ENCODE data around the gene REEP5. TPM values are rescaled to one million over a fixed set of nuclear protein-coding genes. Genes with fewer than 3 reads are reported as not detected.
"Not testable (repeated sequence)": the region's sequence is repeated elsewhere in the genome, so short reads cannot be mapped to it uniquely, and the experiment has no call there.

Gene REEP5
- total and polyA plus RNA-seq, 9 of the 15 experiments (the other 6 are each of a cell fraction or from before 2014, with no cell fraction given): 14.7 to 102 (median 36.0) TPM

- H3K9me1 ChIP-seq (ENCODE audit: control insufficient read depth, insufficient read depth, low read length); H3K79me2 ChIP-seq (ENCODE audit: control insufficient read depth, insufficient read depth, low read length); H3K9ac ChIP-seq (ENCODE audit: insufficient read depth in 1 of 2, low read depth in 2 of 2, low read length in 2 of 2); H3K27me3 ChIP-seq (ENCODE audit: control insufficient read depth in 2 of 2, insufficient read depth in 2 of 2, low read length in 2 of 2); BruUV-seq (replicated peaks); H3K27ac ChIP-seq (ENCODE audit: extremely low read depth, low read depth, low read length); FAIRE-seq; H4K20me1 ChIP-seq (replicated peaks; ENCODE audit: control insufficient read depth, insufficient read depth, low read length); CTCF ChIA-PET (ENCODE audit: low intra/inter-chr PET ratio); in situ Hi-C loops (cut with MboI); H3K36me3 ChIP-seq (ENCODE audit: control insufficient read depth, insufficient read depth, low read length); H3K4me3 ChIP-seq; H3K9me3 ChIP-seq (replicated peaks; ENCODE audit: control insufficient read depth, insufficient read depth, low read depth, low read length); H3K4me2 ChIP-seq (ENCODE audit: insufficient read depth, low read length); TF ChIP-seq NR2C2 (CRISPR knock-in tag; IDR thresholded peaks at IDR 0.05); NR2C1 (tag; IDR thresholded peaks at IDR 0.05); JUN (CRISPR knock-in tag; IDR thresholded peaks at IDR 0.05; ENCODE audit: borderline replicate concordance): not testable (repeated sequence)
- H2AFZ ChIP-seq (ENCODE audit: low read depth, low read length): peak overlapping the region; percentile 32; the same call in 1 of the 2 replicates
- peaks cover 5 to 17% of the 10 kb centered on the region in 2 experiments; a peak in 4 of 5 replicates for H3K4me1 ChIP-seq (replicated peaks in 1 of 2; ENCODE audit: control insufficient read depth in 2 of 2, insufficient read depth in 2 of 2, low read length in 2 of 2)
- intact Hi-C loops (cut with micrococcal nuclease): loop anchor here (5.0 kb wide), 1 partner anchor 268 kb away; no protein-coding TSS in a partner anchor
- POLR2A ChIA-PET: interaction anchor here (0.6 to 2.1 kb wide), 3 partner anchors 12 to 39 kb away, joined by 3 to 8 read pairs (median 4); partner anchors contain the start of gene DCP2
- DNase-seq (ENCODE audit: extremely low read depth in 1 of 4, low spot score in 3 of 4) (peak in 3 of 4 experiments; percentile 23 to 66 (median 36)), ATAC-seq (peak; percentile 36)
- 38% methylated on average over 8 of the region's 8 CpGs for WGBS (ENCODE audit: insufficient coverage, low coverage, missing lambda C conversion rate)
- TF ChIP-seq C11orf30 (IDR thresholded peaks at IDR 0.05; ENCODE audit: low read depth) (peak; percentile 16; the same call in 1 of the 2 replicates), HDAC2 (IDR thresholded peaks at IDR 0.05) (0 out of 2 replicates have a peak, but pooled peaks have one; percentile 16), ADNP (tag; IDR thresholded peaks at IDR 0.05) (peak; percentile 47; the same call in 1 of the 2 replicates), NFIC (IDR thresholded peaks at IDR 0.05) (0 out of 2 replicates have a peak, but pooled peaks have one; percentile 19), CC2D1A (IDR thresholded peaks at IDR 0.05) (0 out of 2 replicates have a peak, but pooled peaks have one; percentile 19), NR2C2 (tag; IDR thresholded peaks at IDR 0.05) (peak; percentile 53), FOSL1 (tag; conservative IDR thresholded peaks at IDR 0.05) (peak; percentile 87), HES1 (IDR thresholded peaks at IDR 0.05; ENCODE audit: low read depth) (0 out of 2 replicates have a peak, but pooled peaks have one; percentile 31), SMARCA4 (IDR thresholded peaks at IDR 0.05) (peak; percentile 73), NR2C1 (IDR thresholded peaks at IDR 0.05) (peak; percentile 27; the same call in 1 of the 2 replicates), SMARCC2 (IDR thresholded peaks at IDR 0.05; ENCODE audit: low read depth) (0 out of 2 replicates have a peak, but pooled peaks have one; percentile 69), JUN (IDR thresholded peaks at IDR 0.05; ENCODE audit: borderline replicate concordance, low read depth, low read length) (peak; percentile 68; the same call in 1 of the 2 replicates), KDM1A (IDR thresholded peaks at IDR 0.05) (peak; percentile 78 to 79), JUND (IDR thresholded peaks at IDR 0.05; ENCODE audit: borderline replicate concordance, low read depth, low read length) (peak; percentile 83), JUND (tag; IDR thresholded peaks at IDR 0.05; ENCODE audit: borderline replicate concordance, low read depth, low read length) (peak; percentile 84), EP300 (IDR thresholded peaks at IDR 0.05; ENCODE audit: low read length) (peak; percentile 13; the same call in 1 of the 2 replicates), EGR1 (conservative IDR thresholded peaks at IDR 0.05) (0 out of 2 replicates have a peak, but pooled peaks have one; percentile 14), NFE2 (IDR thresholded peaks at IDR 0.05; ENCODE audit: low read depth) (peak; percentile 42; the same call in 1 of the 2 replicates), DPF2 (IDR thresholded peaks at IDR 0.05) (peak; percentile 83)
- TF ChIP-seq, protein P1, sequence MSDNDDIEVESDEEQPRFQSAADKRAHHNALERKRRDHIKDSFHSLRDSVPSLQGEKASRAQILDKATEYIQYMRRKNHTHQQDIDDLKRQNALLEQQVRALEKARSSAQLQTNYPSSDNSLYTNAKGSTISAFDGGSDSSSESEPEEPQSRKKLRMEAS (CRISPR knock-in tag; IDR thresholded peaks at IDR 0.05): peak; percentile 52
- TF ChIP-seq, protein P2, sequence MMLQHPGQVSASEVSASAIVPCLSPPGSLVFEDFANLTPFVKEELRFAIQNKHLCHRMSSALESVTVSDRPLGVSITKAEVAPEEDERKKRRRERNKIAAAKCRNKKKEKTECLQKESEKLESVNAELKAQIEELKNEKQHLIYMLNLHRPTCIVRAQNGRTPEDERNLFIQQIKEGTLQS (IDR thresholded peaks at IDR 0.05): peak; percentile 95
- TF ChIP-seq, protein P2 (CRISPR knock-in tag; conservative IDR thresholded peaks at IDR 0.05): peak; percentile 62; the same call in 1 of the 2 replicates
Measured at GRCh38 chr5:112959872-112960271, 37.8 kb upstream of the REEP5 start.
